Activated CD4-positive, alpha-beta T cell treated with anti-CD3 and anti-CD28 coated beads for 48 hours (primary cell): ENCODE measurements around the gene FAM53A.
"Not testable (repeated sequence)": the region's sequence is repeated elsewhere in the genome, so short reads cannot be mapped to it uniquely, and the experiment has no call there.

Experiments used
- DNase-seq: peaks from one replicate; pipeline ENCODE4 v3.0.0-alpha.2; 2020

FAM53A gene

GRCh38 chr4:1658146-1658545, 26.0 kb downstream of the FAM53A start:
- DNase-seq, result no peak

GRCh38 chr4:1656986-1657385, 27.1 kb downstream of the FAM53A start:
- no peak for DNase-seq

GRCh38 chr4:1656132-1656531, 28.0 kb downstream of the FAM53A start:
- no peak for DNase-seq

GRCh38 chr4:1655676-1656075, 28.4 kb downstream of the FAM53A start:
- no peak for DNase-seq

GRCh38 chr4:1655081-1655480, 29.0 kb downstream of the FAM53A start:
- no peak for DNase-seq

GRCh38 chr4:1654216-1654955, 29.7 kb downstream of the FAM53A start:
- no peak for DNase-seq

- DNase-seq, result no peak
These were observed 30.3 kb downstream of the FAM53A start for GRCh38 chr4:1653776-1654175.

- no peak for DNase-seq
These were observed 32.0 kb downstream of the FAM53A start for GRCh38 chr4:1652088-1652487.

- no peak for DNase-seq
These were observed 32.5 kb downstream of the FAM53A start for GRCh38 chr4:1651609-1652008.

- DNase-seq, result no peak
These were observed 35.2 kb downstream of the FAM53A start for GRCh38 chr4:1648962-1649361.

- no peak for DNase-seq
These were observed 36.7 kb downstream of the FAM53A start for GRCh38 chr4:1647432-1647831.

GRCh38 chr4:1646690-1647089, 37.4 kb downstream of the FAM53A start:
- DNase-seq, result no peak

GRCh38 chr4:1644891-1645657, 39.0 kb downstream of the FAM53A start:
- no peak for DNase-seq

- no peak for DNase-seq
These were observed 40.0 kb downstream of the FAM53A start for GRCh38 chr4:1643971-1644735.

- DNase-seq, result no peak
These were observed 41.7 kb downstream of the FAM53A start for GRCh38 chr4:1642196-1642951.

GRCh38 chr4:1641671-1642070, 42.4 kb downstream of the FAM53A start:
- no peak for DNase-seq

GRCh38 chr4:1640716-1641503, 43.2 kb downstream of the FAM53A start:
- DNase-seq, result not testable (repeated sequence)

- no peak for DNase-seq
These were observed 43.9 kb downstream of the FAM53A start for GRCh38 chr4:1640190-1640589.

- DNase-seq, result no peak
These were observed 44.7 kb downstream of the FAM53A start for GRCh38 chr4:1639299-1639868.

- no peak for DNase-seq
These were observed 45.2 kb downstream of the FAM53A start for GRCh38 chr4:1638873-1639272.

GRCh38 chr4:1638272-1638598, 45.9 kb downstream of the FAM53A start:
- DNase-seq, result no peak
